Naive thymus-derived CD4-positive, alpha-beta T cell (primary cell): ENCODE results near the gene ZNF423. TPM values are rescaled to one million over a fixed set of nuclear protein-coding genes. Genes with fewer than 3 reads are reported as not detected.

Experiments used
- ATAC-seq: fragments of 150-1000 bp; cut with Tn5 transposase; 2 replicates; pipeline ENCODE4 v1.10.0; 2021; ENCODE audit warnings: mild to moderate bottlenecking, moderate library complexity
- CTCF ChIA-PET: fragments of 350-600 bp; sonication (Branson Sonifier 250); formaldehyde crosslinking; loops from one replicate; lab custom pipeline; 2021; ENCODE audit warnings: antibody characterized with exemption; lab: Charles Lee
- POLR2A ChIA-PET: fragments of 350-600 bp; sonication (Branson Sonifier 250); formaldehyde crosslinking; loops from one replicate; lab custom pipeline; 2021; ENCODE audit warnings: antibody characterized with exemption, inconsistent platforms; lab: Charles Lee
- DNase-seq, 9 donors: peaks; one replicate each; pipeline versions ENCODE4 v3.0.0 to v3.0.0-alpha.2; 2020 to 2022; ENCODE audit warnings: mixed read lengths in 1 of 9
- H3K27ac ChIP-seq: one replicate; pipeline ENCODE4 v1.7.0; 2013; ENCODE audit warnings: mild to moderate bottlenecking, low read depth, low read length, moderate library complexity
- H3K27me3 ChIP-seq, 2 donors: one replicate each; pipeline ENCODE4 v1.7.0; 2013; ENCODE audit warnings: low read length in 2 of 2, mild to moderate bottlenecking in 2 of 2, moderate library complexity in 2 of 2; ENCODE audit not compliant: control insufficient read depth in 2 of 2, insufficient read depth in 2 of 2
- H3K36me3 ChIP-seq, 3 experiments: 1 replicate in 2 of 3; 2 replicates in 1 of 3; pipeline ENCODE4 v1.7.0; 2013; ENCODE audit warnings: low read length in 3 of 3, mild to moderate bottlenecking in 3 of 3, moderate library complexity in 1 of 3; ENCODE audit not compliant: insufficient read depth in 3 of 3, control insufficient read depth in 2 of 3
- H3K4me1 ChIP-seq, 2 donors: one replicate each; pipeline ENCODE4 v1.7.0; 2013; ENCODE audit warnings: low read length in 2 of 2, mild to moderate bottlenecking in 2 of 2, moderate library complexity in 1 of 2; ENCODE audit not compliant: control insufficient read depth in 2 of 2, insufficient read depth in 2 of 2
- H3K4me3 ChIP-seq: 2 replicates; pipeline ENCODE4 v1.7.0; 2013; ENCODE audit warnings: mild to moderate bottlenecking, low read length
- H3K9me3 ChIP-seq, 3 experiments: 1 replicate in 2 of 3; 2 replicates in 1 of 3; pipeline ENCODE4 v1.7.0; 2013; ENCODE audit warnings: low read length in 3 of 3; ENCODE audit not compliant: control insufficient read depth in 2 of 3
- H3K27ac Mint-ChIP-seq, 9 donors: one replicate each; pipeline ENCODE4 v1.8.0; 2020 to 2022; ENCODE audit warnings: mixed read lengths in 9 of 9, mild to moderate bottlenecking in 8 of 9, moderate library complexity in 5 of 9, inconsistent platforms in 2 of 9
- H3K27me3 Mint-ChIP-seq, 5 donors: one replicate each; pipeline ENCODE4 v1.8.0; 2021 to 2022; ENCODE audit warnings: mixed read lengths in 5 of 5, mild to moderate bottlenecking in 1 of 5
- H3K36me3 Mint-ChIP-seq, 5 donors: one replicate each; pipeline ENCODE4 v1.8.0; 2020 to 2022; ENCODE audit warnings: mixed read lengths in 5 of 5, mild to moderate bottlenecking in 3 of 5, inconsistent platforms in 1 of 5
- H3K4me1 Mint-ChIP-seq, 7 donors: one replicate each; pipeline ENCODE4 v1.8.0; 2020 to 2022; ENCODE audit warnings: mixed read lengths in 7 of 7, mild to moderate bottlenecking in 3 of 7, inconsistent platforms in 1 of 7
- H3K4me3 Mint-ChIP-seq, 10 donors: one replicate each; pipeline ENCODE4 v1.8.0; 2020 to 2022; ENCODE audit warnings: mild to moderate bottlenecking in 10 of 10, mixed read lengths in 10 of 10, moderate library complexity in 6 of 10, inconsistent platforms in 2 of 10
- H3K9me3 Mint-ChIP-seq, 11 donors: one replicate each; pipeline ENCODE4 v1.8.0; 2020 to 2022; ENCODE audit warnings: mixed read lengths in 11 of 11, mild to moderate bottlenecking in 4 of 11, inconsistent platforms in 1 of 11, moderate library complexity in 1 of 11
- intact Hi-C, 2 donors: fragments of 100-400 bp; cut with micrococcal nuclease; formaldehyde crosslinking; loops; one replicate each; pipeline ENCODE4 v1.15.1; 2023
- polyA plus RNA-seq, 2 donors: library from polyadenylated mRNA; unstranded; fragments of 300-500 nt; fragmentation: Illumina TruSeq; gene quantifications; one replicate each; pipeline ENCODE4 v1.2.3, GENCODE V29; 2021
- total RNA-seq, 6 experiments: library from RNA in 5 of 6; stranded (reverse) in 5 of 6; gene quantifications; 1 replicate in 5 of 6; 2 replicates in 1 of 6; pipeline ENCODE4 v1.2.3 and lab custom pipeline; 2021 to 2026

ZNF423 gene
- total and polyA plus RNA-seq, 7 experiments from 2014 or later, result not detected

DNA sequence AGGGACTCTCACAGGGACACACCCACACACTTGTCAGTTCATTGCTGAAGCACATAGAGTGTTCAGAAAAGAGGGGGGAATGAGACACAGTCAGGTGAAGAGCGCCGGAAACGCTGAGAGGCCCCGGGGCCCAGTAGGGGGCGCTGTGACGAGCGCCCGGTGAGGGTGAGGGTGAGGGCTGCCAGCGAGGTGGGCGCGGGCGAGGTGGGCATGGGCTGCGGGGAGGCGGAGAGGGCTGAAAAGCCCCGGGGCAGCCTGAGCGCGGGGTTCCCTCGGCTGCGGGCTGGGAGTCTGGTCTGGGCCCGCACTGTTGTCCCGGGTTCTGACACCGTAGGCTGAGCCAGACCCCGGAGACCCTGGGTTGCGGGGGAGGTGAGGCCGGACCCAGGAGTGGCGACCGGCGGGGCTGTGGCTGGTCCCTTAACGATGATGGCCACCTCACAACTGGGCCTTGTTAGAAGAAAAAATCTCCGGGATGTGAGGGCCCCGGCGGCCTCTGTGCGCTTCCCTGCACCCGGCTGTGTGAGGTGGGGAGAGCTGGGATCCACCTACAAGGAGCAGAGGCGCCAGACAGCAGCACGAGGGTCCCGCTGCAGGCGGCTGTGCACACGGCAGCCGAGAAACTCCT, 390.9 kb downstream of the ZNF423 start:
- peaks cover 0 to 17% (median 0%) of the 10 kb centered on the region in 5 donors for H3K27me3 Mint-ChIP-seq
- H3K4me1 Mint-ChIP-seq, result peaks cover 12 to 67% (median 59%) of the 10 kb centered on the region in 7 donors
- peak overlapping the region; percentile 76 to 99 (median 95) for H3K27ac Mint-ChIP-seq
- DNase-seq (peak in 4 of 9 donors; percentile 20 to 46 (median 32)), ATAC-seq (peak; percentile 25)
- Histone ChIP-seq H3K27me3 (no peaks in the 10 kb centered on the region), H3K9me3 (no peaks in the 10 kb centered on the region), H3K4me1 (peaks cover 27 to 49% of the 10 kb centered on the region in 2 donors), H3K27ac (no peak overlapping the region), H3K4me3 (no peak overlapping the region), H3K36me3 (no peaks in the 10 kb centered on the region)
- peaks cover 0 to 5% (median 0%) of the 10 kb centered on the region in 5 donors for H3K36me3 Mint-ChIP-seq
- CTCF ChIA-PET, result interaction anchor here (1.1 kb wide), 1 partner anchor 128 kb away, joined by 3 read pairs; no protein-coding TSS in a partner anchor
- intact Hi-C loops, result loop anchor here in 1 of 2 donors (5.0 kb wide), 1 partner anchor 1082 kb away; the partner anchor contains the start of gene NKD1
- POLR2A ChIA-PET, result no interaction called here
- H3K4me3 Mint-ChIP-seq, result peak overlapping the region in 9 of 10 donors; percentile 37 to 90 (median 79)
- no peaks in the 10 kb centered on the region for H3K9me3 Mint-ChIP-seq

GRCh38 chr16:49464093-49464492, 391.8 kb downstream of the ZNF423 start:
- peaks cover 0 to 5% (median 0%) of the 10 kb centered on the region in 5 donors for H3K36me3 Mint-ChIP-seq
- no peaks in the 10 kb centered on the region for H3K9me3 Mint-ChIP-seq
- CTCF ChIA-PET, result interaction anchor here (0.7 kb wide), 1 partner anchor 28 kb away, joined by 4 read pairs; no protein-coding TSS in a partner anchor
- H3K4me1 Mint-ChIP-seq, result peaks cover 12 to 74% (median 64%) of the 10 kb centered on the region in 7 donors
- H3K27me3 Mint-ChIP-seq, result peaks cover 0 to 17% (median 0%) of the 10 kb centered on the region in 5 donors
- POLR2A ChIA-PET, result no interaction called here
- H3K27me3 ChIP-seq, result no peaks in the 10 kb centered on the region
- no peak overlapping the region for H3K4me3 ChIP-seq
- H3K4me3 Mint-ChIP-seq, result peak overlapping the region; percentile 64 to 90 (median 79)
- H3K27ac ChIP-seq, result peak overlapping the region; percentile 70
- H3K27ac Mint-ChIP-seq, result peak overlapping the region; percentile 77 to 99 (median 95)
- peaks cover 27 to 49% of the 10 kb centered on the region in 2 donors for H3K4me1 ChIP-seq
- no peak for DNase-seq
- no peaks in the 10 kb centered on the region for H3K36me3 ChIP-seq
- intact Hi-C loops, result loop anchor here in 1 of 2 donors (5.0 kb wide), 1 partner anchor 1083 kb away; the partner anchor contains the start of gene NKD1
- ATAC-seq, result no peak
- no peaks in the 10 kb centered on the region for H3K9me3 ChIP-seq

DNA sequence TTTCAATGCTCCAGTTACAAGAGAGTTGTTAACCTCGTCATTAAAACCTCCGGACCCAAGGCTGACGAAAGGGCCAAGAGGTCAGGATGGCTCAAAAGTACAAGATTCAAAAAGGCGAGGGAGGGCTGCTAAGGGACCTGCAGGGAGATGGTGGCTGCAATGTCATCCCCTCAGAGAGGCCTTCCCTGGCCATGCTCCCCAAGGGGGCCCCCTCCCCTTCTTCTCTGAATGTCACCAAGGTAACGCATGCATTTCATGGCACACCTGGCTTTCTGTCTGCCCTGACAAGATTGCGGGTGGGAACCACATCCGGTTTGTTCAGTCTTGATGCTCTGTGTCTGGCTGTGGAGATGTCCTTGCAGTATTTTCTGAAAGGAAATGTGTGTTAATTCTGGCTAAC, 392.4 kb downstream of the ZNF423 start:
- H3K27me3 ChIP-seq, result no peaks in the 10 kb centered on the region
- Mint-ChIP-seq H3K9me3 (no peaks in the 10 kb centered on the region), H3K4me3 (peak overlapping the region; percentile 64 to 90 (median 79)), H3K4me1 (peaks cover 12 to 80% (median 67%) of the 10 kb centered on the region in 7 donors), H3K36me3 (peaks cover 0 to 5% (median 0%) of the 10 kb centered on the region in 5 donors), H3K27me3 (peaks cover 0 to 17% (median 0%) of the 10 kb centered on the region in 5 donors), H3K27ac (peak overlapping the region; percentile 77 to 99 (median 95))
- H3K4me3 ChIP-seq, result peak overlapping the region; percentile 15
- peaks cover 27 to 49% of the 10 kb centered on the region in 2 donors for H3K4me1 ChIP-seq
- H3K27ac ChIP-seq, result peak overlapping the region; percentile 70
- ChIA-PET CTCF (interaction anchor here (0.7 kb wide), 1 partner anchor 29 kb away, joined by 4 read pairs; no protein-coding TSS in a partner anchor), POLR2A (interaction anchor here (1.2 kb wide), 1 partner anchor 13 kb away, joined by 4 read pairs; no protein-coding TSS in a partner anchor)
- ATAC-seq (peak; percentile 86), DNase-seq (peak; percentile 18 to 94 (median 89))
- intact Hi-C loops, result loop anchor here (1.0 to 5.0 kb wide), 6 partner anchors 22 to 1084 kb away; partner anchors contain the start of genes HEATR3 (in 1 of the 2), N4BP1 (in 1 of the 2) and NKD1 (in 1 of the 2)
- no peaks in the 10 kb centered on the region for H3K36me3 ChIP-seq
- no peaks in the 10 kb centered on the region for H3K9me3 ChIP-seq

DNA sequence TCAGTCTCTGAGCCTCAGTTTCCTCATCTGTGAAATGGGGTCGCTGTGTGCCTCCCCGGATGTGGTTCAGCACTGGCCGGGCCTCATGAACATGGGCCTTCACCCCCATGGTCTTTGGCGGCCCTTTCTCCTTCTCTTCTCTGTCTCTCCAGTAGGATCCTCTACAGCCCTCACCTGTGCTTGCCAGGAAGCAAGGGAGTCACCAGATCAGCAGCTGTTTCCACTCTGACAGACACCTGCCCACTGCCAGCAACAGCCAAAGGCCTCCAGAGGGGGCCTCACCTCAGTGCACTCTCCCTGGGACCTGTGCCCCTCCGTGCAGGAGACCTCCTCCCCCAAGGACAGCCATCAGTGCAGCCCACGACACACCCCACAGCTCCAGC, 392.9 kb downstream of the ZNF423 start:
- H3K4me1 ChIP-seq, result peaks cover 27 to 49% of the 10 kb centered on the region in 2 donors
- Mint-ChIP-seq H3K36me3 (peaks cover 0 to 5% (median 0%) of the 10 kb centered on the region in 5 donors), H3K4me3 (peak overlapping the region; percentile 64 to 90 (median 79)), H3K4me1 (peaks cover 12 to 84% (median 70%) of the 10 kb centered on the region in 7 donors), H3K27ac (peak overlapping the region; percentile 77 to 99 (median 95)), H3K9me3 (no peaks in the 10 kb centered on the region), H3K27me3 (peaks cover 0 to 17% (median 0%) of the 10 kb centered on the region in 5 donors)
- ATAC-seq (peak; percentile 2), DNase-seq (peak in 1 of 9 donors; percentile 17)
- peak overlapping the region; percentile 70 for H3K27ac ChIP-seq
- intact Hi-C loops, result loop anchor here (1.0 to 5.0 kb wide), 6 partner anchors 22 to 1084 kb away; partner anchors contain the start of genes HEATR3 (in 1 of the 2), N4BP1 (in 1 of the 2) and NKD1 (in 1 of the 2)
- peak overlapping the region; percentile 15 for H3K4me3 ChIP-seq
- H3K9me3 ChIP-seq, result no peaks in the 10 kb centered on the region
- ChIA-PET POLR2A (interaction anchor here (0.6 to 1.2 kb wide), 3 partner anchors 8 to 21 kb away, joined by 3 to 5 read pairs (median 4); no protein-coding TSS in a partner anchor), CTCF (interaction anchor here (1.2 kb wide), 1 partner anchor 13 kb away, joined by 6 read pairs; no protein-coding TSS in a partner anchor)
- no peaks in the 10 kb centered on the region for H3K36me3 ChIP-seq
- H3K27me3 ChIP-seq, result no peaks in the 10 kb centered on the region

DNA sequence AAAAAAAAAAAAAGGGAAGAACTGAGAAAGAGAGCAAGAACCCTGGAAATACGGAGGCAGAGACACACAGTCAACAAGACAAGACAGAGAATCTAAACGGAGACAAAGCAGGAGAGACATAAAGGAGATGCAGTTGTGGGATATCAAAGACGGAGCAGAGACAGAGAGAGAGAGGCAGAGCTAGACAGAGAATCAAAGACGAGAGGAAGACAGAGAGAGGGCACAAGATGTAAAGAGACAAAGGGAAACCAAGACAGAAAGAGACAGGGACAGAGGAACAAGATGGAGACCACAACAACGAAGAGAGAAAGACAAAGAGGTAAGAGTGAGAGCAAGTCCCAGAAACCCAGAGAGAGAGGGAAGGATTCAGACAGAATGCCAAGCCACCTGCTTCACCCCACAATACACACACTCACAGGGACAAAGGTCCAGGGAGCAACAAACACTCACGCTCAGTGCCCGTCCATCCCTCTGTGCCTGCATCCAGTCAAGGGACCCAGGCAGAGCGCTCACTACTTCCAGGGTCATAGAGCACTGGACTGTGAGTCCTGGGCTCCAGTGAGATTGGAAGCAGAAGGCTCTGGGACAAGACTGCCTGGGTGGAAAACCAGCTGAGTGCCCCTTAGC, 393.4 kb downstream of the ZNF423 start:
- Histone ChIP-seq H3K9me3 (no peaks in the 10 kb centered on the region), H3K4me3 (no peak overlapping the region), H3K36me3 (no peaks in the 10 kb centered on the region), H3K27ac (peak overlapping the region; percentile 70), H3K4me1 (peaks cover 27 to 49% of the 10 kb centered on the region in 2 donors), H3K27me3 (no peaks in the 10 kb centered on the region)
- Mint-ChIP-seq H3K9me3 (no peaks in the 10 kb centered on the region), H3K27ac (peak overlapping the region; percentile 75 to 99 (median 95)), H3K4me1 (peaks cover 12 to 84% (median 70%) of the 10 kb centered on the region in 7 donors), H3K27me3 (peaks cover 0 to 17% (median 0%) of the 10 kb centered on the region in 5 donors), H3K4me3 (peak overlapping the region; percentile 51 to 85 (median 75)), H3K36me3 (peaks cover 0 to 5% (median 0%) of the 10 kb centered on the region in 5 donors)
- ATAC-seq, result peak; percentile 24
- intact Hi-C loops, result loop anchor here in 1 of 2 donors (2.0 to 5.0 kb wide), 3 partner anchors 602 to 1085 kb away; partner anchors contain the start of genes HEATR3, N4BP1 and NKD1
- ChIA-PET POLR2A (interaction anchor here (0.6 to 1.2 kb wide), 3 partner anchors 9 to 20 kb away, joined by 3 to 5 read pairs (median 4); no protein-coding TSS in a partner anchor), CTCF (interaction anchor here (1.2 kb wide), 1 partner anchor 12 kb away, joined by 6 read pairs; no protein-coding TSS in a partner anchor)
- DNase-seq, result peak in 6 of 9 donors; percentile 12 to 60 (median 51)
